Activated CD4-positive, CD25-positive, alpha-beta regulatory T cell treated with anti-CD3 and anti-CD28 coated beads, Interleukin-2, amount 50 U/mL, for 24 hours (primary cell): Measurements from ENCODE around the gene MYO18B.

Experiments used
- ATAC-seq, 2 donors: fragments of 150-1000 bp; cut with Tn5 transposase; one replicate each; pipeline ENCODE4 v1.10.0; 2021; ENCODE audit warnings: mild to moderate bottlenecking in 1 of 2, moderate library complexity in 1 of 2

Gene MYO18B

DNA sequence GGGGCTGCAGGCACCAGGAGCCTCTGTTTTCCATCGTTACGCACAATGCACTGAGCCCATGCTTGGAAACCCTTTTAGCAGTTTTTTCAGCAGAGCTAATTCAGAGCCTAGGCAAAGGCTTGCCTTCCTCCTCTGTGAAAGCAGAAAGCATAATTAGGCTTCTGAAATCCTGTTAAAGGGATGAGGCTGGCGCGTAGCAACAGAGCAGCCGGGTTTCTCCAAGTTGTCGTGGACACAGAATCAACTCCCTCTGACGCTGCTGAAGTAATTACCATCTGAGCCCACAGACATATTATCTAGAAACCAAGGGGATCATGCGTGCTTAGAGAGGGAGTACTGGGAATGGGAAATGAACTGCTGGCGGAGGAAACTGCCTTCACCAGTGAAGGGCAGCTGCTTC is 85.4 kb downstream of the MYO18B start:
- no peak for ATAC-seq

DNA sequence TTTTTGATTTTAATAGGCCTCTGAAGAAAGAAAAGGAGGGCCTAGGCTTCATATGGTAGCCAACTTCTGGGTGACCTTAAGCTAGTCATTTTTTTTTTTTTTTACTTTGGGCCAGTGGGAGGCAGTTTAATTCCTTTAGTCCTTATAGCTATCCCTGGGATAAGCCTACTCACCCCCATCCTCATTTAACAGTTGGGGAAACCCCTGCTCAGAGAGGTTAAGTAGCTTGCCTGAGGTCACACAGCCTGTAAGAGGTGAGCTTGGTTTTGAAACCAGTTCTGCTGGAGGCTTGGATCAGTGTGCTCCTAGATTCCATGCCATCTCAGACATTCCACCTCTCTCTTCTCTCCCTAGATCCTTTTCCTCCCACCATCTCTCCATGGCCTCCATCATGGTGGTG is 86.4 kb downstream of the MYO18B start:
- no peak for ATAC-seq

DNA sequence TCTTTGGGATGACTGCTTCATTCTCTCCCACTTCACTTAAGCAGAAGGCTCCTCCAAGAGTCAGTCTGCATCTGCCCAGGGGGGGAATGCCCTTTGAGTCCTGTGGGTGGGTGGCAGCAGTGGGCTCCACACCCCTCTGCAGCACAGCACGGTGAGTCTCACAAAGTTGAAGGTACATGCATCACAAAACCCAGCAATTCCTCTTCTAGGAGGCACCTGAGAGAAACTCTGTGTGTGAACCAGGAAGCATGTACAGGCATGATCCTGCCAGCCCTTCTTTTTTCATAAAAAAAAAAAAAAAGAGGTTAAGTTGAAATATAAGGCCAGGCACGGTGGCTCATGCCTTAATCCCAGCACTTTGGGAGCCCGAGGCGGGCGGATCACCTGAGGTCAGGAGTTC is 87.2 kb downstream of the MYO18B start:
- ATAC-seq = no peak

DNA sequence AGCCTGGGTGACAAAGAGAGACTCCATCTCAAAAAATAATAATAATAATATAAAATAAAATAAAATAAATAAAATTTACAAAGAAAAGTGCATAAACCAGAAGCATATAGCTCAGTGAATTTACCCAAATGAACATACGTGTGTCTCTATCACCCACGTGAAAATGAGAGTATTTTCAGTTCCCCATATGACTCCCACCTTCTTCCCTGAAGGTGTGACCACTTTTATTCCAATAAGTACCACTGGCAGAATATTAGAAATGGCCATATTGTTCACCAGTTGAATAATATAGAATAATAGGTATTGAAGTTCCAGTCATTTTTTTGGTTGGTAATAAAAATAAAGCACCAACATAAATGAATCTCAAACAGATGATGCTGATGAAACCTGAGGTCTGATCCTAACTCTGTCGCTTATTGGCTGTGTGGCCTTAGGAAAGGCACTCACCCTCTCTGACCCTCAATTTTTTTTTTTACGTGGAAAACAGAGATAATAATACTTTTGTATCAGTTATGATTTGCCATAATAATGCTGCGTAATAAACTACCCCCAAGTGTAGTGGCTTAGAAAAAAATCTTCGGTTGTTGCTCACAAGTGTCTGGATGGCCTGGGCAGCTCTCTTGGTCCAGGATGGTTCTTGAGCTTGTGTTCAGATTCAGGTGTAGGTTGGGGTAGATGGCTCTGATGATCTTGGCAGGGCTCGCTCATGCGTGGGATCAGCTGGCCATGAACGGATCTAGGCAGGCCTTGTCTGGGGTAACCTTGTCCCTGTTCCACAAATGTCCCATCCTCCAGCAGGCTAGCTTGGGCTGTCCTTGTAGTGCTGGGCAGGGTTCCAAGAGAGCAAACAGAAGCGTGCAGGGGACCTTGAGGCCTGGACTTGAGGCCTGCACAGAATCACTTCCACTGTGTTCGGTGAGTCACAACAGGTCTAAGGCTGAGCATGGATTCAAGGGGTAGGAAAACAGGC is 88.1 kb downstream of the MYO18B start:
- no peak for ATAC-seq

DNA sequence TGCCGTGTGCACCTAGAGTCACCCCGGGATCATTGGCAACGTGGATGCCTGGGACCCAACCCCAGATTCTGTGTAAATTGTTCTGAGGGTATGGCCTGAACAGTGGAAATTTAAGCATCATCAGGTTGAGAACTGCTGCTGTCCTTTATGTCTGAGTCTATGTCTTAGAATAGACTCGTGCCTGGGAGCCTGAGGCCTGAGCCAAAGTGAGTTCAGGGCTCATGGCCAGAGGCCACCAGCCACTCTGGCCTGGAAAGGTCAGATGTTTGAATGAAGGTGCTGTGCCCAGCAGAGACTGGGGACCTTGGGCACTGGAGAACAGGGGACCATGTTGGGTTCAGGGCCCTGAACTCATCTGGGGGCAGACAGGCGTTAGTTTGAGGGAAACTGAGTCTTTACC is 91.1 kb downstream of the MYO18B start:
- no peak for ATAC-seq

DNA sequence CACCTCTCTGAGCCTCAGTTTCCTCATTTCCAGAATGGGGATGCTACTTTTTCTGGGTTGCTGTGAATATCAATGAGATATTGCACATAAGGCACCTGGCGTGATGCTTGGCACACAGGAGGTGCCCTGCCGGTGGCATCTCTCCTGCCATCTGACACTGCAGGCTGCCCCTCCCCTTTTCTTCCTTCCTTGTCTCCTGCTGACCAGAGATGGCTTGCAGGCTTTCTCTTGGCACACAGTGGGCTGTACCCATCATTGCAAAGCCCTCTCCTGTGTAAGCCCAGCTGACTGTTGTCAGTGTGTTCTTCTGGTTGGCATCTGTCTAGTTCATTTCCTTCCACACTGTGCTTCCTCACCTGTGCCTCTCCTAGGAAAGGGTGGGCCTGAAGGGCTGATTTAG is 91.7 kb downstream of the MYO18B start:
- no peak for ATAC-seq

DNA sequence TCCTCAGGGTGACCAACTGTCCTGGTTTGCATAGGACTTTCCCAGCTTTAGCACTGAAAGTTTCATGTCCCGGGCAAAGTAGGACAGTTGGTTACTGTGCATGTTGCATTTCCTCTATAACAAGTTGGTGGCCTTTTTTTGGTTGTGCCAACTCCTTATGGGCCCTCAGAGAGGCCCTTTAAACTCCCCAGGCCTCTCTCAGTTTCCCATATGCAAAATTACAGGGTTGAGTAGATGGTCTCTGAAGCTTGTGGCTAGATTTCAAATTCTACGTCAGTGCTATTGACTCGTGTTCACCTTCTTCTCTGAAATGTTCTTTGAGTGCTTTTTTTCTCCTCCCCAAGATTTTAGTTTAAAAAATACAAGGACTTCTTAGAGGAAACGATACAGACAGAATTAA is 92.5 kb downstream of the MYO18B start:
- ATAC-seq = no peak

DNA sequence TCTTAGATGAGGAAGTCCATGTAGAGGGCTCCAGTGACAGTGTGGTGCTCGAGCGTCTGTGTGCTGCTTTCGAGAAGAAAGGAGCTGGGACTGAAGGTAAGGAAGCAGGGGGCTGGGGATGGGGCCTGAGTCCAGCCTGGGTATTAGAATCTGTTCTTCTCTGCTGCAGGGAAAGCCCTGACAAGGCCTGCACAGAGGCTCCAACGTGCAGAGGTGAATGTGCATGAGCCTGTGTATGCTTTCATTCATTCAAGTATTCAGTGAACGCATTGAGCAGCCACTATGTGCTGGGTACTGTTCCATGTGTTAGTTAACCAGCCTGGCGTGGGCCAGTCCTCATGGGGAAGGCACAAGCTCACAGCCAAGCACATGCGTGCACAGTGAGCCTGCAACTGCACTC is 93.4 kb downstream of the MYO18B start:
- ATAC-seq = no peak

DNA sequence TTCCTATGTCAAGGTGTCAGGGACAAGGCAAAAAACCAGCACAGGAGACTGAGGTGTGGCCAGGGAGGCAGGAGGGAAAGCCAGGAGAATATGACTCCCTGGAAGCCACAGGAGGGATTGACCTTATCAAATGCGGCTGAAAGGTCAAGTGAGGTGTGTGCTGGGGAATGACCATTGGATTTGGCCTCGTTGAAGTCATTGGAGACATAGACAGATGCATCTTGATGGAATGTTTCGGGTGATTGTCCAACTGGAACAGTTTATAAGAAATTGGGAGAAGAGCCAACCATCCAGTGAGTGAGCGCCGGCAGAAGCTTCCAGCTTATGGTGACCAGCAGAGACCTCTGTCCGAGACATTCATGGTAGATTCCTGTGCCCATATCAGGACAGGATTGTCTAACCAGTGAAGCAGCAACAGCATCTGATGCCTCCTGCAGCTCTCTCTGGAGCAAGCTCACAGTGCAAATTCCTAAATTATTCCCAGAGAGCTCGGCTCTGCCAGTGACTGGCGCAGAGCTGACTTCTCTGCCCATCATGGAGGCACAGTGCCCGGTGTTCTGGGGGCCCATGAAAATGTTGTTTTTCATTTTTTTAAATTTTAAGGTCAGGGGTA is 95.4 kb downstream of the MYO18B start:
- ATAC-seq = no peak

DNA sequence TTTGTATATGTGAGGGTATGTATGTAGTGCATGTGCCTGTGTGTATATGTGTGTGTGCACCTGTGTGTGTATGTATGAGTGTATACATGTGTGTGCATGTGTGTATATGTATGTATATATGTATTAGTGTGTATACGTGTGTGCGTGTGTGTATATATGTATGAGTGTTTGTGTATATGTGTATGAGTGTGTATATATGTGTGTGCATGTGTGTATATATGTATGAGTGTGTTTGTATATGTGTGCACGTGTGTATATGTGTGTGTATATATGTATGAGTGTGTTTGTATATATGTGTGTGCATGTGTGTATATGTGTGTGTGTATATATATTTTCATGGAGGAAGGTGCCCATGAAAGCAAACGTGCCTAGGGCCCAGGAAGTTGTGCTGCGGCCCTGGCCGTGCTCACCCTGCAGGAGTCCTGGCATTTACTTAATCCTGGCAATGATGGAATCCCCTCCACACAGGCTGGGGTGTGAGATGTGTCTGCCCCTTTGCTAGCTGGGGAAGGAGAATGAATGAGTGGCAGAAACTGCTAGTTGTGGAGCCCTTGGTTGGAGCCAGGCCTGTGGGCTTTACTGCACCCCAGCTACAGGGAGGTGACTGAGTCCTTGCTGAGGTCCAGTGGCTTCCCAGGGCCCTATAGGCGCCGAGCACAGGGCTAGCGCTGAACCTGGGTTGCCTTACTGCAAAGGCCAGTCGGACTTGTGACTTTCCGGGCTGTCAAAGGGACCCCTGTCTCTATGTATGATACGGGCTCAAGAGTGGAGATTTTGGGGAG is 97.2 kb downstream of the MYO18B start:
- ATAC-seq = no peak

DNA sequence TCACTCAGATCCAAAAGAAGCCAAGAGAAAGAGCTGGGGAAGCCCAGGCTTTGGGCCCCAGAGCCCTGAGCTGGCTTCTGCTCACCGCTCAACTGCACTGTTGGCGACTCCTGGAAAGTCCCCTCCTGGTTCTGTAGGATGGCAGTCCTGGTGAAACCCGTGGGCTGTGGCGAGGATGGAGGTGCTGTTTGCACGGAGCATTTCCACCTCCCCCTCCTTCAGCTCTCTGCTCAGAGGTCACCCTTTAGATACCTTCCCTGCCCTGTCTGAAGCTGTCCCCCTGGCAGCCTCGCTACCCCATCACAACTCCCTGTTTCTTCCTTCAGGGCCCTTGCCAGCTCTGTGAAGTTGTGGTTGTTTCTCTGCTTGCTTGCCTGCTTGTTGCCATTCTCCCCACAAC is 97.8 kb downstream of the MYO18B start:
- ATAC-seq = no peak

DNA sequence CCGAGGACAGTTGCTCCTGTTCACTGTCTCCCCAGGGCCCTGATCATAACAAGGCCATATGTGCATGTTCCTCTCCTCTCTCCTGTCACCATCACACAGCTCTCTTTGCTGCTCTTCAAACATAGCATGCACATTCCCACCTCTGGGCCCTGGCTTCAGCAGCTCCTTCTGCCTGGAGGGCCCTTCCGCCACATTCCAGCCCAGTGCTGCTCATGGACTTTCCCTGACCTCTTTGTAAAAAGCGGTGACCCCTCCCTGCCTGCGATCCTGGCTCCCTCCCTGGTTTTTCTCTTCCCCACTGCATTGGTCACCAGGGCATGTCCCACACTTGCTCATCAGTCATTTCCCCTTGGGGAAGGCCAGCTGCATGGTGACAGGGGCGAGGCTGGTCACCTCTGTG is 98.2 kb downstream of the MYO18B start:
- ATAC-seq = no peak

DNA sequence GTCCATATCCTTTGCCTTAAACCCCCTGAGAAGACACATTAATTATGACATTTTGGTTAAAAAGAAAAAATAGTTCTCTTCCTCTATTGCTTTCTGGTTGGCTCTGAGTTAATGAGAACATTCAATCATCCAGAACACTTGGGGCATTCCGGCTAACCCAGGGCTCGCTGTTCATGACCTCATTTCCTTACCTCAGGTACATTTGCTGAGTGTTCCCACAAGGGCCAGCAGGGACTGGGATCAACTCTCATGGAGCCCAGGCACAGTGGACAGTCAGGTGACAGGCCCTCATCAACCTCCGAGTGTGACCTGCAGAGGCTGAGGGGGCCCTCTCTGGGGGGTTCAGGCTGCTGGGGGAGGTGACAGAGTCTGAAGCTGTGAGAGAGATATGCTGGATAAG is 98.9 kb downstream of the MYO18B start:
- no peak for ATAC-seq

DNA sequence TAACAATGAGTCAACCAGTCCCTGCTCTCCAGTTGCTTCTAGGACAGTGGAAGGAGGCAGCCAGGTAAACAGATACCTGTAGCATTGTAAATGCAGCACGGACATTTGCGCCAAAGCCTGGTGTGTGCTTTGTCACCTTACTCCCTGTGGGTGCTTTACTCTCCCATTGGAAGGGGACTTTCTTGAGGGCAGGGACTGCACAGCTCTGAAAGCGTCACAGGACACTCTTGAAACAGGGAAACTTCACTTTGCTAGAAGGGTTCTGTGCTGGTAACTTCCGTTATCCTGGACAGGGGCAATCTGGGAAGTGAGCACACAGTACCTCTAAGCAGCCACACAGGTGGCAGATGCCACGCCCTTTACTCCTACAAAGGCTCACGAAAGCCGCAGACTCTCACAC is 99.8 kb downstream of the MYO18B start:
- no peak for ATAC-seq

DNA sequence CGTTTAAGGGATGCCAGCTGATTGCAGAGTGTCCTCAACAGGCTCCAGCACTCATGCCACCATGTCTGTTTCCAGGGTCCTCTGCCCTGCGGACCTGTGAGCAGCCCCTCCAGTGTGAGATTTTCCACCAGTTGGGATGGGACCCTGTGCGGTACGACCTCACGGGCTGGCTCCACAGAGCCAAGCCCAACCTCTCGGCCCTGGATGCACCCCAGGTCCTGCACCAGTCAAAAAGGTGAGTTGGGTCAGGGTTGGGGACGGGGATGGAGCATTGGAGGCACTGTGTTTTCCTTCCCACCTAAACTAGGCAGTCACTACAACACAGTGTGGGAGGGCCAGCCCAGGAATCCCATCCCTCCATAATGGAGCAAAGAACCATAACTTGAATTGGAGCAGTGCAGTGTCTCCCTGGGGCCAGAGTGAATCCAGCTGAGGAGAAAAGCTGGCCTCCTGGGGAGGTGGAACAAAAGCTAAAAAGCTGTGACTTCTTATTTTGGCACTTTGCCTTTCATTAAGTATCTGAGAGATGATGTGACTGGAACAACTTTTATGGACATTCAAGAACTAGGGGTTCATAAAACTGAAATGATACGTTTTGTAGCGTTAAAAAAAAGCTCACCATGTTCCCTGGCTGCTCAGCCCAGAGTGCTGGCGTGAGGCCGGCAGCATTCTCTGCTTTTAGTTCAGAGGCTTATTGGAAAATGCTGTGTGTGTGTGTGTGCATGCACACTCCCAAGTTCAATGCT is 101.8 kb downstream of the MYO18B start:
- no peak for ATAC-seq

DNA sequence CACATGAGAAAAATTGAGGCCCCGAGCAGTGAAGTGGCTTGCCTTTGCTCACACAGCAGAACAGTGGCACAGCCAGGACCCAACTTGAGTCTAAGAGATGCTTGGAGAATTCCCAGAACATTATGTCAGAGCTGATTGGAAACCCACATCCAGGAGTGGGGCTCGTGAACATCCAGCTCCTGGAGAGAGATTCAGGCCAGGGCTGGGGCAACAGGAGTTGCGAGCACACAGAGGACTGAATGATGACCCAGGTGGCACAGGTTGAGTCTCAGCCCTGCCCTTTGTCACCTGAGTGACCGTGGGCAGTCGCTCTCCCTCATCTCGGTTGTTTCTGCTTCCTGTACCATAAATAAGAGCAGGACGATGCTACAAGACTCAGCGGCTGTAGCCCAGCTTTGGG is 102.6 kb downstream of the MYO18B start:
- ATAC-seq = peak in 1 of 2 donors; percentile 4

DNA sequence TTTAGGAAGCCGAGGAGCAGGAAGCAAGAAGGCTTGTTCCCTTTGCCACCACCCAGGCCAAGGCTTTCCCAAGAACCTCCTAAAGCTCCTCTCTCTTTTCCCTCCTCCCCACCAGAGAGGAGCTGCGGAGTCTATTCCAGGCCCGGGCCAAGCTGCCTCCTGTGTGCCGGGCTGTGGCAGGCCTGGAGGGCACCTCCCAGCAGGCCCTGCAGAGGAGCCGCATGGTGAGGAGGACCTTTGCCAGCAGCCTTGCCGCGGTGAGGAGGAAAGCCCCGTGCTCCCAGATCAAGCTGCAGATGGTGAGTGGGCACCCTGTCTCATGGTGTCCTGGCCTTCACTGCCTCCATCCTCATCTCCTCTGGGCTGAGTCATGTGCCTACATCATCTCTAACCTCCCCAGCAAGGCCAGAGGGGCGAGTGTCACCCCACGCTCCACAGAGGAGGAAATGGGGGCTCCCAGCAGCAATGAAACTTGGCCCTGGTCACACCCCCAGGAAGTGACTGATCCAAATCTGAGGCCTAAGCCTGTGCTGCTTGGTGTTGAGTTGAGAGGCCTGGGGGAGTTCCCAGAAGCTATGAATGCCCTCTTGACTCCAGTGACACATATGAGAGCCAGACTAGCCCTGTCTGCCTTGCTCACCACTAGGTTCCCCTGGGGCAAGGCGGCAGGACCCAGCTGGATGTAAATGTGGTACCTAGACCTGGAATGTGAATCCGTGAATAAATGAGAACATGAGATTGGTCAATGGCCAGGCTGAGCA is 104.2 kb downstream of the MYO18B start:
- ATAC-seq = no peak

DNA sequence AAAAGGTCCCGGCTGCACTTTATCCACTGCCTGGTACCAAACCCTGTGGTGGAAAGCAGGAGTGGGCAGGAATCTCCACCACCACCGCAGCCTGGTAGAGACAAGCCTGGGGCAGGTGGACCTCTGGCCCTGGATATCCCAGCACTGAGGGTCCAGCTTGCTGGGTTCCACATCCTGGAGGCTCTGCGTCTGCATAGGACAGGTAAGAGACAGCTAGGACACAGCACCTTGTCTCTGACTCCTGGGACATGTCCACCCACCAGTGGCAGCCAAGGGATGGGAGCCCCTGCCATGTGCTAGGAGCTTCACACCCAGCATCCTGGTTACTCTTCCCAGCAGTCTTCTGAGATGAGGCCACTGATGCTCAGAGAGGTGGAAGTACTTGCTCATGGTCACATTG is 105.5 kb downstream of the MYO18B start:
- no peak for ATAC-seq

DNA sequence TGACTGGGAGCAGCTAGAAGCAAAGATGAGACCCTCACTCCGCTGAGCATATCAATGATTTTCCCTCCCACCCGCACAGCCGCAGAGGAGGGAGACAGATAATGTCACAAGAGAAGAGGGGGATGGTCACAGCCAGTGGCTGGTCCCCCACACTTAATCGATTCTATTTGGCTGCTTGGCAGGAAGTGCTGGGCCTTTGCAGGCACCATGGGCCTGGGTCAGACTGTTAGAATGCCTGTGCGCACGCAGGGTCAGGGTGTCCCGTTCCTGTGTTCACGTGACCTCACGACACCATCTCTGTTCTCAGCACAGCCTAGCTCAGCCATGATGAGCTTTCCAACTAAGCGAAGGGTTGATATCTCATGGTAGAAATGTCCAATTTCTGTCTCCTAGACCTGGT is 107.0 kb downstream of the MYO18B start:
- no peak for ATAC-seq

DNA sequence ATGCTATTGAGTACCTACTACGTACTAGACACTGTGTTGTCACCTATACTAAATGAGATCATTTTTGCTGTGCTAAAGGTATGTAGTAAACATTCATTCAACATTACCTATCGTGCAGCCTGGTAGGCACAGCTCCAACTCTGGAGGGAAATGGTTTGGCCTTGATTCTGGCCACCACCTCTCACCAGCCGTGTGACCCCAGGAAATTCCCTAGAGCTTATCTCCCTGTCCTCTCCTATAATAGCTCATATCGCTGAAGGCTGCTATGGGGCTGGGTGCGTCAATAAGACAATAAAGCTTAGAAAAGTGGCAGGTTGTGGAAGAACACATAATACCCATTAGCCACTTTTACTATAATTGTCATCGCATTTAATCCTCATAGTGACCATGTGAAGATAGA is 107.5 kb downstream of the MYO18B start:
- no peak for ATAC-seq

DNA sequence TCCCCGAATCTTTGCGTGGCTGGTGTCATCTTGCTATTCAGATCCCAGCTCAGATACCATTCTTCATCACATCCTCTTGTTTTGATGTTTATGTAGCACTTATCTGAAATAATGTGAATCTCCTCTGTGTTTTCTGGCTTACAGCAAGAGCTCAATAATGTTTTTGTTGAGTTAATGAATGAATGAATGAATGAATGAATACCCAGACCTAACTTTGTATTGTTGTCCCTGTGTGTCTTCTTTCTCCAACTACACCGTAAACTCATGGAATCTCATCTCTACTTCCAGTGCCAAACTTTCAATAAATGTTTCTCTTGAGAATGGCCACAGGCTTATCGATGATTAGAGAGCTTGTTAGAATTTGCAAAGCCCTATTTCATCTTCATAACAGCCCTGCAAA is 110.2 kb downstream of the MYO18B start:
- ATAC-seq = no peak

DNA sequence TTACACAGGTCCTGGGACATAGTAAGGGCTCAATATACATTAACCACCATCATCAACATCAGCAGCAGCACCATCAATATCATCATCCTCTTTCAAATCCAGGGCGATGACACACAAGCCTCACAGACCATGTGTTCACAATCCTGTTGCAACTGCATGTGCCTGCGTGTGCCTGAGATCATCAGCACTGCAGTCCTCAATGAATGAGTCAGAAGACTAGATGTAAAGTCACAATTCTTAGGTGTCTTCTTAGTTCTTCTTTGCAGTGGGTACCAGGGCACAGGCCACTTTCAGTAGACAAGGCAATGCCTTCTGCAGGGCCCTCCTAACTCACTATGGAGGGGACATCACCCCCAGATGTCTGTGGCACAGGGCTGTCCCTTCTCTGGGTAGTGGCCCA is 111.1 kb downstream of the MYO18B start:
- ATAC-seq = no peak
